Lower leg skin (tissue), 3 donors: ENCODE measurements around the gene TBC1D3B.
"Not testable (repeated sequence)": the region's sequence is repeated elsewhere in the genome, so short reads cannot be mapped to it uniquely, and the experiment has no call there.

Source experiments
- CTCF ChIP-seq, 3 donors: fragments of 450-650 bp; IDR thresholded peaks; one replicate each; pipeline ENCODE4 v1.5.1; 2016; ENCODE audit warnings: antibody characterized with exemption in 3 of 3, mild to moderate bottlenecking in 3 of 3, moderate library complexity in 2 of 3
- POLR2A ChIP-seq, 2 donors: fragments of 450-650 bp; IDR thresholded peaks; one replicate each; pipeline ENCODE4 v1.6.1; 2016 to 2017; ENCODE audit warnings: antibody characterized with exemption in 2 of 2, mild to moderate bottlenecking in 1 of 2, moderate library complexity in 1 of 2

- TF ChIP-seq CTCF, POLR2A (IDR thresholded peaks at IDR 0.05): not testable (repeated sequence)
These were observed 24.7 kb upstream of the TBC1D3B start for GRCh38 chr17:36201102-36201501.
